Measurements from ENCODE around the gene FNDC1.

FNDC1 gene

GRCh38 chr6:159299566-159299965 lies 130.4 kb downstream of the FNDC1 start:
- no peaks in the 10 kb centered on the region for H3K4me1 ChIP-seq (ENCODE audit: insufficient read depth, low read length)
- H3K27me3 ChIP-seq (ENCODE audit: insufficient read depth, low read length) = no peaks in the 10 kb centered on the region
- WGBS = 61% methylated on average over 2 of the region's 2 CpGs
- no peak overlapping the region for H3K4me3 ChIP-seq (ENCODE audit: low read length)
- no peaks in the 10 kb centered on the region for H3K36me3 ChIP-seq (ENCODE audit: insufficient read depth, low read length)
- H3K27ac ChIP-seq (ENCODE audit: low read depth, low read length) = no peak overlapping the region
- peaks cover 4% of the 10 kb centered on the region; the same call in 1 of the 2 replicates for H3K9me3 ChIP-seq (ENCODE audit: insufficient read depth, low read depth, low read length)
- H3K9ac ChIP-seq (ENCODE audit: low read depth, low read length) = no peak overlapping the region

GRCh38 chr6:159301277-159301676 lies 132.1 kb downstream of the FNDC1 start:
- peaks cover 4% of the 10 kb centered on the region; the same call in 1 of the 2 replicates for H3K9me3 ChIP-seq (ENCODE audit: insufficient read depth, low read depth, low read length)
- H3K4me3 ChIP-seq (ENCODE audit: low read length) = no peak overlapping the region
- no peaks in the 10 kb centered on the region for H3K27me3 ChIP-seq (ENCODE audit: insufficient read depth, low read length)
- no peaks in the 10 kb centered on the region for H3K36me3 ChIP-seq (ENCODE audit: insufficient read depth, low read length)
- H3K9ac ChIP-seq (ENCODE audit: low read depth, low read length) = no peak overlapping the region
- 84% methylated on average over 5 of the region's 5 CpGs for WGBS
- H3K27ac ChIP-seq (ENCODE audit: low read depth, low read length) = no peak overlapping the region
- H3K4me1 ChIP-seq (ENCODE audit: insufficient read depth, low read length) = no peaks in the 10 kb centered on the region

GRCh38 chr6:159301810-159302593 lies 132.8 kb downstream of the FNDC1 start:
- no peak overlapping the region for H3K27ac ChIP-seq (ENCODE audit: low read depth, low read length)
- H3K36me3 ChIP-seq (ENCODE audit: insufficient read depth, low read length) = no peaks in the 10 kb centered on the region
- no peaks in the 10 kb centered on the region for H3K27me3 ChIP-seq (ENCODE audit: insufficient read depth, low read length)
- H3K4me1 ChIP-seq (ENCODE audit: insufficient read depth, low read length) = no peaks in the 10 kb centered on the region
- no peak overlapping the region for H3K9ac ChIP-seq (ENCODE audit: low read depth, low read length)
- peaks cover 4% of the 10 kb centered on the region; the same call in 1 of the 2 replicates for H3K9me3 ChIP-seq (ENCODE audit: insufficient read depth, low read depth, low read length)
- H3K4me3 ChIP-seq (ENCODE audit: low read length) = no peak overlapping the region
- 85% methylated on average over 6 of the region's 7 CpGs for WGBS

- Histone ChIP-seq H3K27me3 (ENCODE audit: insufficient read depth, low read length) (no peaks in the 10 kb centered on the region), H3K4me3 (ENCODE audit: low read length) (no peak overlapping the region), H3K4me1 (ENCODE audit: insufficient read depth, low read length) (no peaks in the 10 kb centered on the region), H3K9me3 (ENCODE audit: insufficient read depth, low read depth, low read length) (peaks cover 4% of the 10 kb centered on the region; the same call in 1 of the 2 replicates), H3K27ac (ENCODE audit: low read depth, low read length) (no peak overlapping the region), H3K9ac (ENCODE audit: low read depth, low read length) (no peak overlapping the region), H3K36me3 (ENCODE audit: insufficient read depth, low read length) (no peaks in the 10 kb centered on the region)
- 74% methylated on average over 5 of the region's 5 CpGs for WGBS
Measured at GRCh38 chr6:159302594-159302992, 133.4 kb downstream of the FNDC1 start.

GRCh38 chr6:159303159-159303558 lies 134.0 kb downstream of the FNDC1 start:
- no peak overlapping the region for H3K9ac ChIP-seq (ENCODE audit: low read depth, low read length)
- 45% methylated on average over 1 of the region's 2 CpGs for WGBS
- no peaks in the 10 kb centered on the region for H3K36me3 ChIP-seq (ENCODE audit: insufficient read depth, low read length)
- H3K9me3 ChIP-seq (ENCODE audit: insufficient read depth, low read depth, low read length) = peaks cover 4% of the 10 kb centered on the region; the same call in 1 of the 2 replicates
- H3K4me1 ChIP-seq (ENCODE audit: insufficient read depth, low read length) = no peaks in the 10 kb centered on the region
- no peak overlapping the region for H3K4me3 ChIP-seq (ENCODE audit: low read length)
- no peaks in the 10 kb centered on the region for H3K27me3 ChIP-seq (ENCODE audit: insufficient read depth, low read length)
- no peak overlapping the region for H3K27ac ChIP-seq (ENCODE audit: low read depth, low read length)

GRCh38 chr6:159303784-159304183 lies 134.6 kb downstream of the FNDC1 start:
- 73% methylated on average over 6 of the region's 6 CpGs for WGBS
- no peak overlapping the region for H3K27ac ChIP-seq (ENCODE audit: low read depth, low read length)

GRCh38 chr6:159304641-159305040 lies 135.4 kb downstream of the FNDC1 start:
- H3K9ac ChIP-seq (ENCODE audit: low read depth, low read length) = no peak overlapping the region
- H3K9me3 ChIP-seq (ENCODE audit: insufficient read depth, low read depth, low read length) = no peaks in the 10 kb centered on the region
- no peaks in the 10 kb centered on the region for H3K27me3 ChIP-seq (ENCODE audit: insufficient read depth, low read length)
- WGBS = no CpG with 5 or more reads among the region's 1 CpG
- H3K36me3 ChIP-seq (ENCODE audit: insufficient read depth, low read length) = no peaks in the 10 kb centered on the region
- H3K27ac ChIP-seq (ENCODE audit: low read depth, low read length) = no peak overlapping the region
- H3K4me1 ChIP-seq (ENCODE audit: insufficient read depth, low read length) = no peaks in the 10 kb centered on the region
- H3K4me3 ChIP-seq (ENCODE audit: low read length) = no peak overlapping the region

More at GRCh38 chr6:159303784-159304183, 134.6 kb downstream of the FNDC1 start:
- H3K4me1 ChIP-seq (ENCODE audit: insufficient read depth, low read length) = no peaks in the 10 kb centered on the region
- no peak overlapping the region for H3K9ac ChIP-seq (ENCODE audit: low read depth, low read length)
- H3K36me3 ChIP-seq (ENCODE audit: insufficient read depth, low read length) = no peaks in the 10 kb centered on the region
- no peaks in the 10 kb centered on the region for H3K27me3 ChIP-seq (ENCODE audit: insufficient read depth, low read length)
- H3K9me3 ChIP-seq (ENCODE audit: insufficient read depth, low read depth, low read length) = peaks cover 1% of the 10 kb centered on the region; the same call in 1 of the 2 replicates
- H3K4me3 ChIP-seq (ENCODE audit: low read length) = no peak overlapping the region

GRCh38 chr6:159305159-159305558 lies 136.0 kb downstream of the FNDC1 start:
- no peaks in the 10 kb centered on the region for H3K9me3 ChIP-seq (ENCODE audit: insufficient read depth, low read depth, low read length)
- 77% methylated on average over 5 of the region's 5 CpGs for WGBS
- H3K27ac ChIP-seq (ENCODE audit: low read depth, low read length) = no peak overlapping the region
- H3K4me1 ChIP-seq (ENCODE audit: insufficient read depth, low read length) = no peaks in the 10 kb centered on the region
- H3K27me3 ChIP-seq (ENCODE audit: insufficient read depth, low read length) = no peaks in the 10 kb centered on the region
- no peak overlapping the region for H3K9ac ChIP-seq (ENCODE audit: low read depth, low read length)
- H3K4me3 ChIP-seq (ENCODE audit: low read length) = no peak overlapping the region
- H3K36me3 ChIP-seq (ENCODE audit: insufficient read depth, low read length) = no peaks in the 10 kb centered on the region

GRCh38 chr6:159305804-159306537 lies 136.8 kb downstream of the FNDC1 start:
- Histone ChIP-seq H3K27me3 (ENCODE audit: insufficient read depth, low read length) (no peaks in the 10 kb centered on the region), H3K4me1 (ENCODE audit: insufficient read depth, low read length) (no peaks in the 10 kb centered on the region), H3K9ac (ENCODE audit: low read depth, low read length) (no peak overlapping the region), H3K4me3 (ENCODE audit: low read length) (no peak overlapping the region), H3K36me3 (ENCODE audit: insufficient read depth, low read length) (no peaks in the 10 kb centered on the region), H3K27ac (ENCODE audit: low read depth, low read length) (no peak overlapping the region), H3K9me3 (ENCODE audit: insufficient read depth, low read depth, low read length) (no peaks in the 10 kb centered on the region)
- WGBS = 50% methylated on average over 3 of the region's 3 CpGs

- H3K4me3 ChIP-seq (ENCODE audit: low read length) = no peak overlapping the region
- H3K27me3 ChIP-seq (ENCODE audit: insufficient read depth, low read length) = no peaks in the 10 kb centered on the region
- H3K9me3 ChIP-seq (ENCODE audit: insufficient read depth, low read depth, low read length) = no peaks in the 10 kb centered on the region
- no peaks in the 10 kb centered on the region for H3K4me1 ChIP-seq (ENCODE audit: insufficient read depth, low read length)
- H3K27ac ChIP-seq (ENCODE audit: low read depth, low read length) = no peak overlapping the region
- no peak overlapping the region for H3K9ac ChIP-seq (ENCODE audit: low read depth, low read length)
- no peaks in the 10 kb centered on the region for H3K36me3 ChIP-seq (ENCODE audit: insufficient read depth, low read length)
- 73% methylated on average over 2 of the region's 2 CpGs for WGBS
Measured at GRCh38 chr6:159307246-159307790, 138.1 kb downstream of the FNDC1 start.

- Histone ChIP-seq H3K9me3 (ENCODE audit: insufficient read depth, low read depth, low read length) (no peaks in the 10 kb centered on the region), H3K4me3 (ENCODE audit: low read length) (no peak overlapping the region), H3K27me3 (ENCODE audit: insufficient read depth, low read length) (no peaks in the 10 kb centered on the region), H3K36me3 (ENCODE audit: insufficient read depth, low read length) (no peaks in the 10 kb centered on the region), H3K4me1 (ENCODE audit: insufficient read depth, low read length) (no peaks in the 10 kb centered on the region), H3K9ac (ENCODE audit: low read depth, low read length) (no peak overlapping the region), H3K27ac (ENCODE audit: low read depth, low read length) (no peak overlapping the region)
- WGBS = 0% methylated on average over 1 of the region's 1 CpG
Measured at GRCh38 chr6:159308198-159308597, 139.0 kb downstream of the FNDC1 start.

All from HUES64 (cell line).